Prostate gland (tissue), 2 donors: ENCODE data around the gene SLC10A3. TPM values are rescaled to one million over a fixed set of nuclear protein-coding genes. Genes with fewer than 3 reads are reported as not detected.

Source experiments
- DNase-seq: peaks from one replicate; pipeline ENCODE4 v3.0.0-alpha.2; 2019; ENCODE audit warnings: low spot score
- H3K27ac ChIP-seq, 2 donors: fragments of 200-600 bp; sonication (generic); 2 replicates each; pipeline ENCODE4 v1.5.1; 2017 to 2019
- H3K27me3 ChIP-seq: fragments of 200-600 bp; sonication (generic); replicated peaks from 2 replicates; pipeline ENCODE4 v1.5.1; 2019; ENCODE audit not compliant: insufficient read depth
- H3K36me3 ChIP-seq, 2 donors: fragments of 200-600 bp; sonication (generic); 1 replicate in 1 of 2; 2 replicates in 1 of 2; pipeline versions ENCODE4 v1.5.1 to v1.8.1; 2017 to 2019
- H3K4me1 ChIP-seq: fragments of 200-600 bp; sonication (generic); replicated peaks from 2 replicates; pipeline ENCODE4 v1.5.1; 2019
- H3K4me3 ChIP-seq, 2 donors: fragments of 200-600 bp; sonication (generic); 2 replicates each; pipeline ENCODE4 v1.5.1; 2017 to 2019
- H3K9me3 ChIP-seq: fragments of 200-600 bp; sonication (generic); 2 replicates; pipeline ENCODE4 v1.5.1; 2017
- CTCF ChIP-seq, 4 experiments: fragments of 200-600 bp in 2 of 4; fragments of 450-650 bp in 2 of 4; sonication (generic) in 2 of 4; IDR thresholded peaks; 1 replicate in 3 of 4; 2 replicates in 1 of 4; pipeline ENCODE4 v1.5.1; 2016 to 2019; ENCODE audit warnings: antibody characterized with exemption in 4 of 4, mild to moderate bottlenecking in 2 of 4, moderate library complexity in 2 of 4
- POLR2A ChIP-seq: fragments of 450-650 bp; IDR thresholded peaks from one replicate; pipeline ENCODE4 v1.6.1; 2016; ENCODE audit warnings: antibody characterized with exemption, mild to moderate bottlenecking
- POLR2AphosphoS5 ChIP-seq: sonication (generic); formaldehyde crosslinking; IDR thresholded peaks from one replicate; pipeline ENCODE4 v1.6.1; 2017; ENCODE audit warnings: antibody characterized with exemption
- WGBS: methylation state at CpG from one replicate; pipeline ENCODE4 v1.1.5; 2018; 5-methylcytosine and 5-hydroxymethylcytosine counted together
- intact Hi-C: fragments of 100-400 bp; cut with DNase I; formaldehyde crosslinking; loops from one replicate; pipeline ENCODE4 v1.14.2; 2022
- total RNA-seq, 2 donors: library from RNA; depleted of rRNA; stranded (reverse); fragments of >200 nt; gene quantifications; one replicate each; pipeline ENCODE4 v1.1.0, GENCODE V29; 2016

Gene SLC10A3
- total RNA-seq, 2 donors from 2014 or later, result 28.0 to 45.6 TPM

GRCh38 chrX:154494715-154495114 lies 4.3 kb upstream of the SLC10A3 start:
- DNase-seq, result no peak
- Histone ChIP-seq H3K4me1 (no peaks in the 10 kb centered on the region), H3K4me3 (no peak overlapping the region), H3K27ac (no peak overlapping the region), H3K27me3 (no peaks in the 10 kb centered on the region), H3K36me3 (no peaks in the 10 kb centered on the region), H3K9me3 (no peaks in the 10 kb centered on the region)
- intact Hi-C loops, result loop anchor here (5.0 kb wide), 1 partner anchor 33 kb away; no protein-coding TSS in a partner anchor
- TF ChIP-seq CTCF (IDR thresholded peaks at IDR 0.05) (no peak), POLR2AphosphoS5 (no peak), POLR2A (no peak)
- WGBS, result 77% methylated on average over 3 of the region's 3 CpGs

GRCh38 chrX:154490021-154490413 lies 412 bp downstream of the SLC10A3 start:
- Histone ChIP-seq H3K27me3 (no peaks in the 10 kb centered on the region), H3K4me1 (no peaks in the 10 kb centered on the region), H3K9me3 (no peaks in the 10 kb centered on the region), H3K4me3 (peak overlapping the region; percentile 47 to 57), H3K36me3 (no peaks in the 10 kb centered on the region), H3K27ac (peak overlapping the region; percentile 93 to 94)
- WGBS, result 0% methylated on average over 3 of the region's 19 CpGs
- intact Hi-C loops, result loop anchor here (5.0 kb wide), 1 partner anchor 37 kb away; no protein-coding TSS in a partner anchor
- no peak for TF ChIP-seq POLR2AphosphoS5
- no peak for TF ChIP-seq POLR2A
- TF ChIP-seq CTCF (IDR thresholded peaks at IDR 0.05), result no peak
- no peak for DNase-seq

DNA sequence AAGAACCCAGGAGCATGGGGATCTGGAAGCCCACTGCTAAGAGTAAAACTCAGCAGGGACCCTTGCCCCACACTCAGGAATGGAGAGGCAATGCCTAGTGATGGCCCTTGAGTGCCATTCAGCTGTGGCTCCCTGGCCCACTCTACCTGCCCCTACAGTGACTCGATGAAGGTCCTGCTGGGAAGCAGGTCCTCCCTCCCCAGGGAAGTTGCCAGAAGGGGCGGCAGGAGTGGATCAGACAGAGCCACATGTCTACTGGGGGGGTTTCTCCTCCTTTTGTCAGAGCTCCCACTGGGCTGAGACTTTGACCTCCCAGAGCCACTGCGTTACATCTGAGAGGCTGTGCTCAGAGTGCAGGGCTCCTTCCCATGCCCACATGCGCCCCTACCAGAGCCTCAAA lies 1.2 kb downstream of the SLC10A3 start:
- TF ChIP-seq CTCF (IDR thresholded peaks at IDR 0.05), result no peak
- TF ChIP-seq POLR2AphosphoS5, result no peak
- no peak for TF ChIP-seq POLR2A
- Histone ChIP-seq H3K27ac (peak overlapping the region in 1 of 2 donors; percentile 93), H3K4me1 (no peaks in the 10 kb centered on the region), H3K9me3 (no peaks in the 10 kb centered on the region), H3K27me3 (no peaks in the 10 kb centered on the region), H3K36me3 (no peaks in the 10 kb centered on the region), H3K4me3 (peak overlapping the region in 1 of 2 donors; percentile 47)
- DNase-seq, result no peak
- intact Hi-C loops, result loop anchor here (5.0 kb wide), 1 partner anchor 52 kb away; the partner anchor contains the start of gene GDI1
- no CpG with 5 or more reads among the region's 4 CpGs for WGBS

DNA sequence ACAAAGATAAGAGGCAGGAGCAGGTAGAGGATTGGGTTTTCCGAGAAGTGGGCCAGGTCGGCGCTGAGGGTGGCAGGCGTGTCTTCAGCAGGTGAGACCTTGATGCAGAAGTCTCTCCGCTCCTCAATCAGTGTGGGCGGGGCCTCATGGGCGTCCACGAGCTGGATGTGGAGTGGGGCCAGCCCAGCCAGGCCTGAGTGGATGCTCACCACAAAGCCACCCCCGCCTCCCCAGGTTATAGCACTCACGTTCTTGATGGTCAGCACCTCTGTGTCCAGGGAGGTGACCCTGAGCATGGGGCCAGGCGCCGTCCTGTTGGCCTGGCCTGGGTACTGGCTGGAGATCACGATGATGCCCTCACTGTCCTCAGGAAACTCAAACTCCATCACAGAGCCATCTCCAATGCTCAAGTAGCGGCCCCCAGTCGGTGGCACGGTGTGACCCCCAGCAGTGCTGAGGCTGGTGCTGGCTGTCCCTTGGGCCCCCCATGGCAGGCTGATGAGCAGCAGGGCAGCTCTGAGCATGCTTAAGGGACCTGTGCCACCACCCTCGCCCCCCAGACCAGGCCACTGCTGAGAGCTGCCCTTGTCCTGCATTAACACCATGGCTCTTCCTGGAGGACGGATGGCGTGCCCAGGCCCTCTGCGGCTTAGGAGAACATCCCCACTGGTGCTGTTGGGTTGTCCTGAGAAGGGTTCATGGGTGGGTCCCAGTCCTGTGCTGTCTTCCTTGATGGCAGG lies 1.9 kb downstream of the SLC10A3 start:
- no peak for TF ChIP-seq POLR2A
- no peak for TF ChIP-seq CTCF (IDR thresholded peaks at IDR 0.05)
- no peak for TF ChIP-seq POLR2AphosphoS5
- 81% methylated on average over 15 of the region's 20 CpGs for WGBS
- Histone ChIP-seq H3K27ac (no peak overlapping the region), H3K27me3 (no peaks in the 10 kb centered on the region), H3K36me3 (no peaks in the 10 kb centered on the region), H3K9me3 (no peaks in the 10 kb centered on the region), H3K4me1 (no peaks in the 10 kb centered on the region), H3K4me3 (no peak overlapping the region)
- intact Hi-C loops, result loop anchor here (5.0 kb wide), 1 partner anchor 51 kb away; the partner anchor contains the start of gene GDI1
- no peak for DNase-seq
